ENCODE measurements around the gene MAN2A1. TPM values are rescaled to one million over a fixed set of nuclear protein-coding genes. Genes with fewer than 3 reads are reported as not detected.
A peak's percentile ranks its signal among the peaks of the same experiment; 100 is the strongest.
"Not testable (repeated sequence)": the region's sequence is repeated elsewhere in the genome, so short reads cannot be mapped to it uniquely, and the experiment has no call there.

Gene MAN2A1
- total RNA-seq, 1 donor from 2014 or later: 13.7 TPM

DNA sequence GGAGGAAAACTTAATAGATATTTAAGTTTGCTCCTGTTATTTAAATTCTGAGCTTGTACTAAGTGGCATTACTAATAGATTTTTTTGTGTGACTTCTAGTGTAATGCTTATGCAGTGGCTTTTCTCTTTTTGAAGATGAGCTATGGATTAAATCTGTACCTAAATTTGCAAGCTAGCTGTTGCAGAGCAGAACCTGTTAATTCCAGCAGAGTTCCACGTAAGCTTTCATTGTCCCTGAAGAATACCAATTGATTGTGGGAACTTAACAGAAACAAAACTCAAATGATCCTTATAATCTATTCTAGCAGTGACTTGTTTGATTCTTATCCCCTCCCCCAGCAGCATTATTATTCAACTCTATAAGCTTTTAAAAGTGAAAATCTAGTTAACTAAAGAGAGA lies 51.7 kb downstream of the MAN2A1 start:
- no peak for DNase-seq (ENCODE audit: missing footprints)
- intact Hi-C loops (cut with DNase I): no loop called here
- no peak for ATAC-seq

DNA sequence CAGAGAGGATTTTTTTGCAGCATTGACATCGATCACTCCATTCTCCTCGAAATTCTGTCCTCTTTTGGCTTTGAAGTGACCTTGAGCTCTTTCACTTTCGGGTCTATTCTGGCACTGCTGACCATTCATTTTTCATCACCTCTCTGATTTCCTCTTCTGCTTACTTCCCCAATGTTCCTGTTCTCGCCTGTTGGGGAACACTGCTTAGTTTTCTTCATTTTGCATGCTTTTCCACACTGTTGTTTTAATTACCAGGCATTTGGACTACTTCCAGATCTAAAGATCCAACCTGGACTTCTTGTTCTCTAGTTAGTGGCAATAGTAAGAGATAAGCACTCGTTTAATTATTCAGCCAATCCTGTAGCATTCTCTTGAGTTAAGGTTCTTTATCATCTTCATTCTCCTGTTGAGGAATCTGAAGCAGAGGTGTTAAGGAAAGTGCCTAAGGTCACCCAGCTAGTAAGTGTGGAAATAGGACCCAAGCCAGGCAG lies 53.4 kb downstream of the MAN2A1 start:
- DNase-seq (ENCODE audit: missing footprints): no peak
- intact Hi-C loops (cut with DNase I): no loop called here
- peak; percentile 51 for ATAC-seq

GRCh38 chr5:109743770-109744212 lies 54.1 kb downstream of the MAN2A1 start:
- DNase-seq (ENCODE audit: missing footprints): no peak
- intact Hi-C loops (cut with DNase I): no loop called here
- ATAC-seq: peak; percentile 65

DNA sequence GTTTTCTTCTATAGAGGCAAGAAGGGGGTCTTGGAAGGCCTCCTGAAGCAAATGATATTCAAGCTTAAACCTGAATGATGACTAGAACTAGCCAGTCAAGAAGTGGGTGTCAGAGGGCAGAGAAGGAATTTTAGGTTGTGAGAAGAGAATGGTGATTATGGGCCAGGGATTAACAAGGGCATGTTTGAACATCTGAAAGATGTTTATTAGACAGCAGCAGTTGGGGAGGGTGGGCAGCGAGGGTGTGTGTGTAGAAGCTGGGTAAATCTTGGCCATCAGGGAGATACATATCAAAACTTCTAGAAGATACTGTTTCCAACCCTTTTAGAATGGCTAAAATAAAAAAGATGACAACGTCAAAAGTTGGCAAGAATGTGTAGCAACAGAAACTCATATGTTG lies 54.5 kb downstream of the MAN2A1 start:
- DNase-seq (ENCODE audit: missing footprints) (no peak), ATAC-seq (no peak)
- intact Hi-C loops (cut with DNase I): no loop called here

GRCh38 chr5:109748546-109748945 lies 58.8 kb downstream of the MAN2A1 start:
- intact Hi-C loops (cut with DNase I): no loop called here
- ATAC-seq: no peak

DNA sequence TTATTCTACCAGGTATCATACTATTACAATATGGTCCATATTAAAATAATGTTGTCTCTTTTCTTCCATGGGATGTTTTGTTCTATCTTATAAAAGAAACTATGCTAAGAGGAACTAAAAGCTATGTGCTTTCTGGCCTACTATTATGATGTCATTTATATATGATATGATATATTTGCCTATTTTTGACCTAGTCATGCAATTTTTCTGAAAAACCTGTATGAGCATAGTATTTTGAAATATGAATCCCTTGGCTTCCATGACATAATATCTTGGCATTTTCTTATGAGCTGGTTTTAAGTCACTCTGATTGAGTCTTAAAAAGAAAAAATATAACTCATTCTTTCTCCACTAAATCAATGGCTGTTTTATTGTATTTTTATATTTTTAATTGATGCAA lies 60.7 kb downstream of the MAN2A1 start:
- ATAC-seq: no peak
- intact Hi-C loops (cut with DNase I): no loop called here
- no peak for DNase-seq (ENCODE audit: missing footprints)

More at GRCh38 chr5:109748546-109748945, 58.8 kb downstream of the MAN2A1 start:
- no peak for DNase-seq (ENCODE audit: missing footprints)

DNA sequence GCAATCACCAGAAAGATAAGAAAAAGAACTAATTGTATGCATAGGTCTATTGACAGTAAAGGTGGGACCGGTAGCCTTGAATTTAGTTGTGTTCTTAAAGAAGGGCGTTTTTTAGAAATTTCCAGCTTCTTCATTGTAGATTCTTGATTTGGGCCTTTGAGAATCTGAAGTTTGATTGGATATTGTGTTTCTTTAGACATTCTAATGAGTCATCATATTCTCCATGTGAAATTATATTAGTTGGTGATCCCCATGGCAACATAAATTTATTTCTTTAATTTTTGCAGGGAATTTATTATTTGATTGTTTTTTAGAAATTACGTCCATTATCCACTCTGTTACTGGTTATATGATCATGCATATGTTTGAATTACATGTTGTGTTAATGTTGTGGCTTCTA lies 63.6 kb downstream of the MAN2A1 start:
- DNase-seq (ENCODE audit: missing footprints): no peak
- intact Hi-C loops (cut with DNase I): no loop called here
- no peak for ATAC-seq

GRCh38 chr5:109754319-109754718 lies 64.6 kb downstream of the MAN2A1 start:
- DNase-seq (ENCODE audit: missing footprints) (no peak), ATAC-seq (no peak)
- intact Hi-C loops (cut with DNase I): no loop called here

DNA sequence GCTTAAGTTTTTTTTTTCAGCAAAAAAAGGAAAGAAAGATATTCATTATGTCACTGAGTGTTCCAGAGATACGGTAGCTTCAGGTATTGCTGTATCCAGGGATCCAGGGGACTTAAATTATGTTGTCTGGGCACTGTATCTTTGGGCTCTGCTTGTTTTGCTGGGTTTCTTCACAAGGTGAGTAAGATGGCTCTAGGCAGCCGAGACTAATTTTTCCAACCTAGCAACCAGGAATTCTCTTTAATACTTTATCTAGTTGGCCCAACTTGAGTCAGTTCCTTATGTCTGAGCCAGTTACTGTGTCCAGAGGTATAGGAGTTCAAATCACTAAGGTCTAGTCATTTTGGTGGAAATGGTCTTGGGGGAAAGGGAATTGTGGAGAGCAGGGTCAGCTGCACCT lies 66.0 kb downstream of the MAN2A1 start:
- no peak for ATAC-seq
- intact Hi-C loops (cut with DNase I): no loop called here
- no peak for DNase-seq (ENCODE audit: missing footprints)

DNA sequence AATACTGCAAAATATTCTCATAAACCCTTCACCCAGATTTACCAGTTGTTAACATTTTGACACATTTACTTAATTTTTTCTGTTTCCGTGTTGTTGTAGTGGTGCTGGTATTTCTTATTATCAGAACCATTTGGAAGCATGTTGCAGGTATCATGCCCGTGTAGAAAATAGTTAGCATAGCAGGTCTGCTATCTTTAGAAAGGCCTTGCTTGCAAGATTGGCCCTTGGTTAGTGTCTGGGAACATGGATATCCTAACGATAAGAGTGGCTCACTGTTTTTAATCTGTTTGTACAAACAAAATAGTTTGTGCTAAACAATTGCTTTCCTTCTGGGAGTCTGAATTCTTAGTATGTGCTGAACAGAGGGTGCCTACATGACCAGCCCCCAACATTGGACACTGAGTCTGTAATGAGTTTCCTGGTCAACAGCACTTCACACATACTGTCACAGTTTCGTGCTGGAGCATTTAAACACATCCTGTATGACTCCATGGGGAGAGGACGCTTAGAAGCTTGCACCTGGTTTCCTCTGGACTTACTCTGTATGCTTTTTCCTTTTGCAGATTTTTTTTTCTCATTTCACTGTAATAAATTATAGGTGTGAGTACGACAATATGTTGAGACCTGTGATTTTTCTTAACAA lies 66.9 kb downstream of the MAN2A1 start:
- no peak for DNase-seq (ENCODE audit: missing footprints)
- no peak for ATAC-seq
- intact Hi-C loops (cut with DNase I): no loop called here

GRCh38 chr5:109757490-109757889 lies 67.8 kb downstream of the MAN2A1 start:
- DNase-seq (ENCODE audit: missing footprints) (no peak), ATAC-seq (no peak)
- intact Hi-C loops (cut with DNase I): no loop called here

DNA sequence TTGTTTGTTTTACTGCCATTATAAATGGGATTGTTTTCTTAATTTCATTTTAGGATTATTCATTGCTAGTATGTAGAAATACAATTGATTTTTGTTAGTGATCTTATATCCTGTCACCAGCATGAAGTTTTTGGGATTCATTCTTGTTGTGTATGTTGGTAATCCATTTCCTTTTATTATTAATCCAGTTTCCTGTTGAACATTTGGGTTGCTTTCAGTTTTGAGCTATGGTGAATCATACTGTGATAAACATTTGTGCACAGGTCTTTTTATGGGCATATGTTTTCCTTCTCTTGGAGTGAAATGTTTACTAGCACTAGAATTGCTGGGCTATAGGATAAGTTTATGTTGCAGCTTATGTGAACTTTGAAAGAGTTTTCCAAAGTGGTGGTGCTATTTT lies 69.6 kb downstream of the MAN2A1 start:
- intact Hi-C loops (cut with DNase I): no loop called here
- ATAC-seq: no peak
- no peak for DNase-seq (ENCODE audit: missing footprints)

DNA sequence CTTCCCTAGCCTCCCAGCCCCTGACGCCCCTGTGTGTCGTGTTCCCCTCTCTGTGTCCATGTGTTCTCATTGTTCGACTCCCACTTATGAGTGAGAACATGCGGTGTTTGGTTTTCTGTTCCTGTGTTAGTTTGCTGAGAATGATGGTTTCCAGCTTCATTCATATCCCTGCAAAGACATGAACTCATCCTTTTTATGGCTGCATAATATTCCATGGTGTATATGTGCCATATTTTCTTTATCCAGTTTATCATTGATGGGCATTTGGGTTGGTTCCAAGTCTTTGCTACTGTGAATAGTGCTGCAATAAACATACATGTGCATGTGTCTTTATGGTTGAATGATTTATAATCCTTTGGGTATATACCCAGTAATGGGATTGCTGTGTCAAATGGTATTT lies 70.4 kb downstream of the MAN2A1 start:
- intact Hi-C loops (cut with DNase I); DNase-seq (ENCODE audit: missing footprints); ATAC-seq: not testable (repeated sequence)

DNA sequence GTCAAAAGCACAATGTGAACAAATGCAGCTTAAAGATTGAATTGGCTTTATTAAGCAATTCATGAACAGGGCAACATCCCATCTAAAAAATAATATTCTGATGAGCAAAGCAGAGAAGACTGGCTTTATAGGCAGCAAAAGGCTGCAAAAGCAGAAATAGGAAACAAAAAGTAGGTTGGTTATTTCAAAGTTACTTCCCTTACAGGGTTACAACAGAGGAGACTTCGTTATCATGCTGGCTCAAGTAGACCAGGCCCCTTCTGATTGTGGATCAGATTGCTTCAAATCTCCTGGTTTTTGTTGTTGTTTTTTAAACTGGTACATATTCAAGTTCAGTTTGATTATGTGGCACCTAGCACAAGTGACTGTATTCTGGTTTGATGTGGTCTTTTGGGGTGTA lies 73.1 kb downstream of the MAN2A1 start:
- ATAC-seq (no peak), DNase-seq (ENCODE audit: missing footprints) (no peak)
- intact Hi-C loops (cut with DNase I): no loop called here

DNA sequence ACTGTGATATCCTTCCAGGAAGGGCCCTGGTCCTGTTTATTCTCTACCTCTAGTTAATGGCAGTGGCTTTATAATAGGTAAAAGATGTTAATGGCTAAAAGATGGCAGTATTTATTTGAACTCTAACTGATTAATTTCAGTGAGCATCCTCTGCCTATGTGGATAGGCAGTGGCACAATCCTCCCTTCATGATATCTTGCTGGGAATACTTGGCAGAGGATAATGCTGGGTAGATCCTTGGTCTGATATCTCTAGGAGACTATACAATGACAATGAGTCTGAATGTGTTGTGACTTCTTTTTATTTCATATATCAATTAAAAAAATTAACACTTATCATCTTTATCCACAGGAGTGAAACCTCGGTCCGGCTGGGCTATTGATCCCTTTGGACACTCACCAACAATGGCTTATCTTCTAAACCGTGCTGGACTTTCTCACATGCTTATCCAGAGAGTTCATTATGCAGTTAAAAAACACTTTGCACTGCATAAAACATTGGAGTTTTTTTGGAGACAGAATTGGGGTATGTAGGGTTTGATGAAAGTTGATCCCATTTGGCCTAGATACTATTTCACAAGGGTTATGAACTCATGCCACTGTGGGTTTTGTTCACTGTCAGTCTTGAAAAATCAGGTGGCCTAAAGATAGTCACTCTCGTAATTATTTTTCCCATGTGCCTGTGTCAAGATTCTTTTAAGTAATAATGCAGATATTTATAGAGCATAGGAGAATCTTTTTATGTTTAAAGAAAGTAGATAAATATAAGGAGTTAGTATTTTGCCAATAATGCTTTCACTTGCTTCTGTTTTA lies 77.7 kb downstream of the MAN2A1 start:
- DNase-seq (ENCODE audit: missing footprints) (no peak), ATAC-seq (no peak)
- intact Hi-C loops (cut with DNase I): no loop called here

DNA sequence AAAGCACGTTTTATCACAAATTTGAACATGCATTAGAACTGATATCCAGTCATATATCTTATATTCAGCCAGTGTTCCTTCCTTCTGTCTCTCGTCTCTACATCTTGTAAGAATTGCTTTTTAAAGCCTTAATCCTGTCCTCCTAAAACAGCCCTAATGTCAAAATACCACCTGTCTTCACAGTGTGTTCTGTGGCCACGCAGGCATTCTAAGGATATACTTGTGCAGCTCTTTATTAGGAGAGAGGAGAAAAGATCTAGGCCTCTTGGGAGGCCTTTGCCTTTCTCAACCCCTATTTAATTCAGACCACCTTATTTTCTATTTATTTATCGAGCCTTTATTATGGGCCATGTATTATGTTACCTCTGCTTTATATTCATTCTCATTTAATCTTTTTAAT lies 78.3 kb downstream of the MAN2A1 start:
- ATAC-seq: no peak
- intact Hi-C loops (cut with DNase I): no loop called here
- DNase-seq (ENCODE audit: missing footprints): no peak

DNA sequence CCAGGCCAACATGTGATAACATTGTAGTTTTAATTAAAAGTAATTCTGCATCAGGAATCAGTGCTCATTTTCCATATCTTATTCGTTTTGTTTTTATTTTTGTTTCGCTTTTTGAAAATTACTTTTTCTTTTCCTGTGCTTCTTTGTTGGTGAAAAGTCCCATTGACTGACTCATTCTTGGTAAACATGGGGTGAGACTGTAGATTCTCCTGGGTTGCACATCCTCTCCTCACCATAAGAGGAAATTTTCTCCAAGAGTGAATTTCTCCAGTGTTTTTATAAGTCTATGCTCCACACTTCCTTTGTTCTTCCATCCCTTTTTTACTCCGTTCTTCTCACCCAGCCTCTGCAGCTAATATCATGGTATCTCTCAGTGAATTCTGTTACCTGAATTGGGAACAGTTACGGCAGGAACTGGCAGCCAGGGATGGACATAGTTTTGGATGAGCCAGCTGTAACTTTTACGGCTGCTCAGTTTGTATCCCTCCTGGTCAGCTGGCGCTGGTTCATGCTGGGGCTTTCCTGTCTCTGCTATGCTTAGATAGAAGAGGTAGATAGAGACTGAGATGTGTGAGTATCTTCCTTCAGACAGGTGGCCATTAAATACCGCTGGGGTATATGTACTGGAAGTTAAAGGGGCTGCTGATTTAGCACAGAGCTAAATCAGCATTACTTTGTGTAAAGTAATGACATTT lies 80.0 kb downstream of the MAN2A1 start:
- intact Hi-C loops (cut with DNase I): no loop called here
- DNase-seq (ENCODE audit: missing footprints) (no peak), ATAC-seq (no peak)

DNA sequence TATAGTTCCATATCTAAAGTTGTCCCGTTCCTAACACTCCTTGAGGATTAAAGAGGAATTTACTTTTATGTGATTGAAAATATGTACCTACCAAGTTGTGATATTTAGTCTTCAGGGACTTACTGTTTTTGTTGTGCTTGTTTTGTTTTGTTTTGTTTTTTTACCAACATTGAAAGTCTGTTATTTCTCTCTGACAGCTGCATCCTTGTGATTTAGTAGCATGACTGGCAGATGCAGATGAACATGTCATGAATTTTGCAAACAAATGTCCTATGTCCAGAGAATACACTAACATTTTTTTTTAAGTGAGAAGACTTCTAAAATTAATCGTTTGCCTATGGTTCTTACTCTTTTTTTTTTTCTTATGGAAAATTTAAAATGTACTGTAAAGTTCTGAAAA lies 85.4 kb downstream of the MAN2A1 start:
- intact Hi-C loops (cut with DNase I): no loop called here
- no peak for ATAC-seq
- no peak for DNase-seq (ENCODE audit: missing footprints)

- intact Hi-C loops (cut with DNase I): no loop called here
- no peak for ATAC-seq
Observed at GRCh38 chr5:109779036-109779735, 89.5 kb downstream of the MAN2A1 start.

More at GRCh38 chr5:109779036-109779735, 89.5 kb downstream of the MAN2A1 start:
- DNase-seq (ENCODE audit: missing footprints): no peak

Data from Right ventricle myocardium inferior (tissue), 1 donor.